ENCODE measurements around the gene PDIA5.

Gene PDIA5

DNA sequence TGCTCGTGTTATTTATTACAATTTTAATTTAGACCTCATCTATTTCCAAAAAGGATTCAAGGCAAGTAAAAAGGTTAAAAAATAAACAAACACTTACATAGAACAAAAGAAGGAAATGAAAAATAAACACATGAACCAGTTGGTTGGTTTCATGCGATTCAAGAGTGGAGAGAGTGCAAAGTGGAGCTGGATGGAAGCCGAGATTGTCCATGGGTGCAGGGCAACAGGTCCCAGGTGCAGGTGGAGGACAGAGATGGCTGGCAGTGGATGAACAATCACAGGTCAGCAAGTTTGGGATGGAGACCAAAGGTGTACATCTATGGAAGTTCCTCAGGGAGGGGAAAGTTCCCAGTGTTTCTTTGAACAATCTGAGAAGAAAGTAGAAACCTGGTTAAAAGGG, 27.6 kb upstream of the PDIA5 start:
- Histone ChIP-seq H3K27ac (replicated peaks) (no peak overlapping the region), H3K27me3 (ENCODE audit: insufficient read depth, poor library complexity, severe bottlenecking) (no peaks in the 10 kb centered on the region), H3K4me3 (replicated peaks; ENCODE audit: insufficient read depth, low read length) (no peak overlapping the region)
- DNase-seq (ENCODE audit: low read depth in 1 of 2, low spot score in 1 of 2), result no peak
- TF ChIP-seq SPI1 (IDR thresholded peaks at IDR 0.05; ENCODE audit: borderline replicate concordance, low read depth) (no peak), GABPA (IDR thresholded peaks at IDR 0.05; ENCODE audit: low read depth) (no peak), POLR2AphosphoS5 (IDR thresholded peaks at IDR 0.05; ENCODE audit: low read depth) (no peak)
- TF ChIP-seq, protein P1, sequence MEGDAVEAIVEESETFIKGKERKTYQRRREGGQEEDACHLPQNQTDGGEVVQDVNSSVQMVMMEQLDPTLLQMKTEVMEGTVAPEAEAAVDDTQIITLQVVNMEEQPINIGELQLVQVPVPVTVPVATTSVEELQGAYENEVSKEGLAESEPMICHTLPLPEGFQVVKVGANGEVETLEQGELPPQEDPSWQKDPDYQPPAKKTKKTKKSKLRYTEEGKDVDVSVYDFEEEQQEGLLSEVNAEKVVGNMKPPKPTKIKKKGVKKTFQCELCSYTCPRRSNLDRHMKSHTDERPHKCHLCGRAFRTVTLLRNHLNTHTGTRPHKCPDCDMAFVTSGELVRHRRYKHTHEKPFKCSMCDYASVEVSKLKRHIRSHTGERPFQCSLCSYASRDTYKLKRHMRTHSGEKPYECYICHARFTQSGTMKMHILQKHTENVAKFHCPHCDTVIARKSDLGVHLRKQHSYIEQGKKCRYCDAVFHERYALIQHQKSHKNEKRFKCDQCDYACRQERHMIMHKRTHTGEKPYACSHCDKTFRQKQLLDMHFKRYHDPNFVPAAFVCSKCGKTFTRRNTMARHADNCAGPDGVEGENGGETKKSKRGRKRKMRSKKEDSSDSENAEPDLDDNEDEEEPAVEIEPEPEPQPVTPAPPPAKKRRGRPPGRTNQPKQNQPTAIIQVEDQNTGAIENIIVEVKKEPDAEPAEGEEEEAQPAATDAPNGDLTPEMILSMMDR (IDR thresholded peaks at IDR 0.05; ENCODE audit: insufficient read depth, low read length), result no peak
- TF ChIP-seq, protein P2, sequence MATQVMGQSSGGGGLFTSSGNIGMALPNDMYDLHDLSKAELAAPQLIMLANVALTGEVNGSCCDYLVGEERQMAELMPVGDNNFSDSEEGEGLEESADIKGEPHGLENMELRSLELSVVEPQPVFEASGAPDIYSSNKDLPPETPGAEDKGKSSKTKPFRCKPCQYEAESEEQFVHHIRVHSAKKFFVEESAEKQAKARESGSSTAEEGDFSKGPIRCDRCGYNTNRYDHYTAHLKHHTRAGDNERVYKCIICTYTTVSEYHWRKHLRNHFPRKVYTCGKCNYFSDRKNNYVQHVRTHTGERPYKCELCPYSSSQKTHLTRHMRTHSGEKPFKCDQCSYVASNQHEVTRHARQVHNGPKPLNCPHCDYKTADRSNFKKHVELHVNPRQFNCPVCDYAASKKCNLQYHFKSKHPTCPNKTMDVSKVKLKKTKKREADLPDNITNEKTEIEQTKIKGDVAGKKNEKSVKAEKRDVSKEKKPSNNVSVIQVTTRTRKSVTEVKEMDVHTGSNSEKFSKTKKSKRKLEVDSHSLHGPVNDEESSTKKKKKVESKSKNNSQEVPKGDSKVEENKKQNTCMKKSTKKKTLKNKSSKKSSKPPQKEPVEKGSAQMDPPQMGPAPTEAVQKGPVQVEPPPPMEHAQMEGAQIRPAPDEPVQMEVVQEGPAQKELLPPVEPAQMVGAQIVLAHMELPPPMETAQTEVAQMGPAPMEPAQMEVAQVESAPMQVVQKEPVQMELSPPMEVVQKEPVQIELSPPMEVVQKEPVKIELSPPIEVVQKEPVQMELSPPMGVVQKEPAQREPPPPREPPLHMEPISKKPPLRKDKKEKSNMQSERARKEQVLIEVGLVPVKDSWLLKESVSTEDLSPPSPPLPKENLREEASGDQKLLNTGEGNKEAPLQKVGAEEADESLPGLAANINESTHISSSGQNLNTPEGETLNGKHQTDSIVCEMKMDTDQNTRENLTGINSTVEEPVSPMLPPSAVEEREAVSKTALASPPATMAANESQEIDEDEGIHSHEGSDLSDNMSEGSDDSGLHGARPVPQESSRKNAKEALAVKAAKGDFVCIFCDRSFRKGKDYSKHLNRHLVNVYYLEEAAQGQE (IDR thresholded peaks at IDR 0.05; ENCODE audit: insufficient replicate concordance, low read depth), result no peak

DNA sequence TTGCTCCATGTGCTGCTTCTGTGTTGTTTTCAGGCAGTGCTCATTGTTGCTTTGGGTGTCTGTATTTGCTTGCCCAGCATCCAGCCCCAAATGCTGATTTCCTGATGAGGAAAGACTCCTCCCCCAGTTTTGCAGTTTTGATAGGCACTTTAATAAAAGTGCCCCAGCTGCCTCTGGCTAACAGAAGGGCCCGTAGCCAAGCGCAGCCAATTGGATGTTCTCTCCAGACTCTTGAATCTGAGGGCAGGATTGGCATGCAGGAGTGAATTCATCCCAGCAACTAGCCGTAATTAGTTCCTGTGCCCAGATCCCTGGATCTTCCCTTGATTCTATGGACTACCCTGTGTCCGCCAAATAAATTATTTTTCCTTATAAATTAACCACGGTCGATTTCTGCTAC, 24.4 kb upstream of the PDIA5 start:
- no peak overlapping the region for H3K27ac ChIP-seq (replicated peaks)
- H3K27me3 ChIP-seq (ENCODE audit: insufficient read depth, poor library complexity, severe bottlenecking), result no peaks in the 10 kb centered on the region
- DNase-seq (ENCODE audit: low read depth in 1 of 2, low spot score in 1 of 2), result no peak
- TF ChIP-seq GABPA (IDR thresholded peaks at IDR 0.05; ENCODE audit: low read depth) (no peak), POLR2AphosphoS5 (IDR thresholded peaks at IDR 0.05; ENCODE audit: low read depth) (no peak), SPI1 (IDR thresholded peaks at IDR 0.05; ENCODE audit: borderline replicate concordance, low read depth) (no peak)
- TF ChIP-seq, protein P2 (IDR thresholded peaks at IDR 0.05; ENCODE audit: insufficient replicate concordance, low read depth), result no peak
- TF ChIP-seq, protein P1 (IDR thresholded peaks at IDR 0.05; ENCODE audit: insufficient read depth, low read length), result no peak
- no peak overlapping the region for H3K4me3 ChIP-seq (replicated peaks; ENCODE audit: insufficient read depth, low read length)

DNA sequence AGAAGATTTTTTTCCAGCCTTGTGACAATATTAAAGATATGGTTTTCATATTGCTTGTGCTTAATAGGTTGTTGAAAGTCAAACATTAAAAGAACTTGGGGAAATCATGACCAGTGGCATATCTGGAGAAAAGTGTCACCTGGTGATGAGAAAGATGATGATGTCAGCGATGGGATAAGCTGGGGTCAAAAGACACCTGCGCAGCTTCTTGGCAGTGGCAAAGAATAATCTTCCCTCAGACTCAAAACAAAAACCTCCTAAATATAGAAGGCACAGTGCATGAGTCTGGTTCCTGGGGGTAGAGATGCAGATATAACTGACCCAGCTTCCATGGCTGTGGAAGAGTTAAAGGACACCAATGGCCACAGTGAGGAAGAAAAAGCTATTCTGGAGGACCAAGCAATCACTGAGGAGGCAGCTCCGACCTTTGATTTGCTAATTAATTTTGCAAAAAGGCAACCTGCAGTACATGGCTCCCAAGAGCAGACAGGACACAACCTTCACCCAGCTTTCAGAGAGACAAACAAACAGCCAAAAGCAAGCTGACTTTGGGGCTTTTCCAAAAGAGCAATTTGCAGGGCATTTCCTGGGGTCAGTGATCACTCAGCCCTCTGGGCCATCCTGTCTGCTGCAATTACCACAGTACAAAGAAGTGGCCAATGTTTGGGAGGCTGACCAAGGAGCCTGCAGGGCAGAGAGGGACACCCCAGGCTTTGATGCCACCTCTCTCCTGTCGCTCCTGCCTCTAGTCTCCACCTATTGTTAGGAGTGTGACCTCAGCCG, 21.7 kb upstream of the PDIA5 start:
- no peak for DNase-seq (ENCODE audit: low read depth in 1 of 2, low spot score in 1 of 2)
- Histone ChIP-seq H3K27me3 (ENCODE audit: insufficient read depth, poor library complexity, severe bottlenecking) (no peaks in the 10 kb centered on the region), H3K4me3 (replicated peaks; ENCODE audit: insufficient read depth, low read length) (no peak overlapping the region), H3K27ac (replicated peaks) (no peak overlapping the region)
- no peak for TF ChIP-seq SPI1 (IDR thresholded peaks at IDR 0.05; ENCODE audit: borderline replicate concordance, low read depth)
- TF ChIP-seq GABPA (IDR thresholded peaks at IDR 0.05; ENCODE audit: low read depth), result no peak
- TF ChIP-seq POLR2AphosphoS5 (IDR thresholded peaks at IDR 0.05; ENCODE audit: low read depth), result no peak
- TF ChIP-seq, protein P1 (IDR thresholded peaks at IDR 0.05; ENCODE audit: insufficient read depth, low read length), result no peak
- TF ChIP-seq, protein P2 (IDR thresholded peaks at IDR 0.05; ENCODE audit: insufficient replicate concordance, low read depth), result no peak
